NK-92 (cell line): Measurements from ENCODE around the gene GPR179.

ENCODE experiments used
- DNase-seq: peaks from one replicate; lab custom pipeline; 2025; ENCODE audit not compliant: unreplicated experiment; lab: John Stamatoyannopoulos, UW

The GPR179 gene

GRCh38 chr17:38342886-38343607, 709 bp downstream of the GPR179 start:
- DNase-seq: no peak

- DNase-seq: no peak
Measured at GRCh38 chr17:38341035-38341721, 2.6 kb downstream of the GPR179 start.

GRCh38 chr17:38339891-38340290, 3.9 kb downstream of the GPR179 start:
- no peak for DNase-seq

- DNase-seq: no peak
Measured at GRCh38 chr17:38338535-38338934, 5.2 kb downstream of the GPR179 start.

GRCh38 chr17:38338053-38338452, 5.7 kb downstream of the GPR179 start:
- DNase-seq: no peak

GRCh38 chr17:38336838-38337237, 6.9 kb downstream of the GPR179 start:
- no peak for DNase-seq

- no peak for DNase-seq
Measured at GRCh38 chr17:38334480-38335364, 9.0 kb downstream of the GPR179 start.

- DNase-seq: no peak
Measured at GRCh38 chr17:38333635-38334295, 10.0 kb downstream of the GPR179 start.

GRCh38 chr17:38332735-38333134, 11.0 kb downstream of the GPR179 start:
- no peak for DNase-seq

- DNase-seq: no peak
Measured at GRCh38 chr17:38330941-38331411, 12.8 kb downstream of the GPR179 start.

GRCh38 chr17:38329808-38330730, 13.7 kb downstream of the GPR179 start:
- DNase-seq: no peak

GRCh38 chr17:38329284-38329683, 14.5 kb downstream of the GPR179 start:
- DNase-seq: no peak

GRCh38 chr17:38328620-38329019, 15.1 kb downstream of the GPR179 start:
- DNase-seq: no peak

GRCh38 chr17:38327936-38328335, 15.8 kb downstream of the GPR179 start:
- DNase-seq: no peak

GRCh38 chr17:38326996-38327792, 16.6 kb downstream of the GPR179 start:
- DNase-seq: no peak

- no peak for DNase-seq
Measured at GRCh38 chr17:38325221-38325851, 18.4 kb downstream of the GPR179 start.

- DNase-seq: no peak
Measured at GRCh38 chr17:38324772-38325171, 19.0 kb downstream of the GPR179 start.

GRCh38 chr17:38324141-38324697, 19.5 kb downstream of the GPR179 start:
- DNase-seq: no peak
